ENCODE data around the gene KCNAB1.

Gene KCNAB1

DNA sequence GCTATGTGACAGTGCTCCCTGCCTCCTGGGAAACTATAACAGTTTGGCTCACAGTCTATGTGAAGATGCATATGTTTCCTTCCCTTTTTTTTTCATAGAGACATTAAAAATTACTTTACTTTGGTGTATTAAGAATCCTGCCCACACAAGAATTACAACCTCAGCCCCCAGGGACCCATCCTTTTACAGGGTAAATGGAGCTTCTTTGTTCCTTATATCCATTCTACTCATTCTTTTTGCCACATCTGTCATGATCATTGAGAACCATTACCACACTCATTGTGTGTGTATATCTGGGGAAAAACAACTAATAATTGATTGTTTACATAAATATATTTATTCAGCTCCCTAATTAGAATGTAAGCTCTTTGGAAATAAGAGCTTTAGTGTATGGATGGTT is 277.2 kb downstream of the KCNAB1 start:
- DNase-seq (ENCODE audit: low read depth in 1 of 2, low spot score in 1 of 2): no peak

DNA sequence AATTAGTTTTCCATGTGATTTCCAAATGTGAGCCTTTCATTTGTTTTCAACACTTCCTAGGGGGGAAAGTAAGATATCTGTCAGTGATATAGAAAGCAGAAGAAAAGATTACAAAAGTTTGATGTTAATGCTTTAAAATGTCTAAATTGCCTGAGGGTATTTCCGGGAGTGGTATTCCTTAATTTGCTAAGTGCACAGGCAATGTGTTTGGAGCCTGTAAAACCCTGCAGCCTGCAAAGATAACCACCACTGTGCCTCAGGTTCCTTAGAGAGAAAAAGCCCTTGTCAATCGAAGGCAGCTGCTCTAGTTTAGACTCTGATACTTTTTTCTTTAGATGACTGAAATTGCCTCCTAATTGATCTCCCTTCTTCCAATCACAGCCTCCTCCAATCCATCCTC is 279.7 kb downstream of the KCNAB1 start:
- DNase-seq (ENCODE audit: low read depth in 1 of 2, low spot score in 1 of 2): no peak

DNA sequence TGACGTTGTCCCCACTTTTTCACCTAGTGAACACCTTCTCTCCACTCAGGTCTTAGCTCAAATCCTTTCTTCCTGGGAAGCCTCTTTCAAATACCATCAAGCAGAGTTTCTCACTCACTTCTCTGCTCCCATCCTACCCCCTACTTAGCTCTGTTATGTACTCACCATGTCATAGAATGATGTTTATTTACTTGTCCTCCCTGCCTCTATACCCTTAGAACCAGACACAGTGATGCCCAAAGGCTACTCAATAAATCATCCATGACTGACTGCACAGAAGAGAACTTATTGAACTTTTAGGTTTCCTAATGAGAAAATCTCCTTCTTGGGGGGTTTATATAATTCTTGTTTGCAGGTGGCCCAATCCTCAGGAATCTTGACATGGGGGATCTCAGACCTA is 280.4 kb downstream of the KCNAB1 start:
- DNase-seq (ENCODE audit: low read depth in 1 of 2, low spot score in 1 of 2): no peak

DNA sequence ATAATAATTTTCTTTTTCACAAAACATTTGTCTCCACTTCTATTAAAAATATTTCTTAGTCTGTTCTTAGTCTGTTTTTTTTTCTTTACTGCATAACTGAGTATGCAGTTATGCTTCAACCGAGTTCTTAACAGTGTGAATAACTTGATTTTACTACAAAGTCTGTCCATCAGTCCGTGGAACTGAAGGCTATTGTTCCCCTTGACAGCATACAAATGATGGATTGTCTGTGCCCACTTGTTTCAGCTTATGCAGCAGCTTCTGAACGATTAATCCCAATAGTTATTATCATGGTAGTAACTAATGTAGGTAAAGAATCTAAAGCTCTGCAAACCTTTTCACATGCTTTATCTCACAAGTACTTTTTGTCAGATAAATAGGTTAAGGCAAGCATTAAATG is 283.8 kb downstream of the KCNAB1 start:
- no peak for DNase-seq (ENCODE audit: low read depth in 1 of 2, low spot score in 1 of 2)

DNA sequence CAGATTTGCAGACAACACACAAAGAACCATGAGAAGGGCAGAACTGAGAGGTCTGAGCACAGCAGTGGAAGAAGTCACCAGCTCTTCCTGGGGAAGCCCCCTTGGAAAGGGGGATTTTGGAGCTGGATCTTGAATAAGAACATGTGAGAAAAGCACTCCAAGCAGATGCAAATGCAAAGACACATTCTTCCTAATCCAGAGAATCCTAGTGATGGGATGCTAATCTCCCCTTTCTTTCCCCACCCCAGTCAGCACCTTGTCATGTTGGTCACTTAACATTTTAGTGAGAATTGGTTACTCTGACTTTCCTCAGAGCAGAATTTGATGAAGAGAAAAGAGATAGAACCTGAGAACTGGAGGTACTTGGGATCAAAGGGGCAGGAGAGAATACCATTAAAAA is 286.0 kb downstream of the KCNAB1 start:
- no peak for DNase-seq (ENCODE audit: low read depth in 1 of 2, low spot score in 1 of 2)

DNA sequence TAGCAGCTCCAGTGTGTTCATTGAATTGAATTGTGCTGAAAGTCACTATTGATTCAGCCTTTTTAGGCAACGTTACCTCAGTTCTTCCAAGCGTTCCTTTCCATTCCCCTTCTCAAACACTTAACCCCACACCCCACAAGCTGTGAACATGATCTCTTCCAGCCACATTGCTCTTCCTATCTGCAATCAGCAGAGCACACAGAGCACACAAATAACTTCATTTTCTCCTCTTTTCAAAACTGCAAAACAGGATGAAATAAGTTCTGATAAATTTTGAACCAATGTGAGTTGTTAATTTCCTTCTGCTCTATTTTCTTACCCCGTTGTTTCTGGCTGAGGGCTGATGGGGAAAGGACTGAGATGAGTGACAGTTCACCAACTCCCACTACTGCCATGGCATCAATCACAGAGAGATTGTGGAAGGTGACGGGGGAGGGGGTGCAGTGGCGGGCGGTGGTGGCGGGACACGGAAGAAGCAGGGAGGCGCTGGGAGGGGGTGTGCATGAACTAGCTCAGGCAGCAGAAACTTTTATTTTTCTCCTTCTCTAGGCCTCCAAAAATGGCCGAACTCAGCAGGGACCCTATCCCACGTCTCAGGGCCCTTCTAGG is 287.3 kb downstream of the KCNAB1 start:
- no peak for DNase-seq (ENCODE audit: low read depth in 1 of 2, low spot score in 1 of 2)

DNA sequence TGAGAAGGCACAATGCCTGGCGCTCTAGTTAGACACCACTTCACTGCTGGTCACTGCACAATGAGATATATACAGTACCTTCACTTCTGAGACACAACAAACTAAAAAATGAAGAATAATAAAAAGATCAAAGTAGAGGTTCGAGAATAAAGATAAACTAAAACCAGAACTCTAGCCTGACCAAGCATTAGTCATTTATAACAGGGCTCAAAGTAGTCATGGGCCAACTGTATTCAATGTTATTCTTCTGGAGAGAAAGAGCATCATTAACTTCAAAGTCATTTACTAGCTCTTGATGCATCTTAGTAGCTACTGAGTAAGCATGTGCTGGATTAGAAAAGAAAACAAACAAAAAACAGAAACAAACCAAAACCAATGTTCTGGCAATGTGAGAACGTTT is 289.3 kb downstream of the KCNAB1 start:
- DNase-seq (ENCODE audit: low read depth in 1 of 2, low spot score in 1 of 2): no peak

DNA sequence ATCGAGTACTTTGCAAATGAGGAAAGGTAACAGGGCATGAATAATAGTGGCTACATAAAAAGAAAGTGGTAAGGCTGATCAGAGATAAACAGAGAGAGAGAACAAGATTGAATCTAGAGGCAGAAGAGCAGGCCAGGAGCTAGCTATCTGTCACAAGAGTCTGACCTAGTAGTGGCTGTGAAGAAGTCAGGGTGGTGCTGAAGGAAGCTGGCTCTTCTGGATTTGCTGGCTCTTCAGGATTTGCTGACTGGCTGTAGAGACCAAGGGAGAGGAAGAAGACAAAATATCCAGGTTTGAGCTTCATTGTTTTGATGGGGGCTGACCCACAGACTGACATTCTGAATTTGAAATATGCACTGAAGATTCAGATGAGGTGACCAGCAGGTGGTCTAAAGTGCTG is 292.2 kb downstream of the KCNAB1 start:
- DNase-seq (ENCODE audit: low read depth in 1 of 2, low spot score in 1 of 2): no peak

DNA sequence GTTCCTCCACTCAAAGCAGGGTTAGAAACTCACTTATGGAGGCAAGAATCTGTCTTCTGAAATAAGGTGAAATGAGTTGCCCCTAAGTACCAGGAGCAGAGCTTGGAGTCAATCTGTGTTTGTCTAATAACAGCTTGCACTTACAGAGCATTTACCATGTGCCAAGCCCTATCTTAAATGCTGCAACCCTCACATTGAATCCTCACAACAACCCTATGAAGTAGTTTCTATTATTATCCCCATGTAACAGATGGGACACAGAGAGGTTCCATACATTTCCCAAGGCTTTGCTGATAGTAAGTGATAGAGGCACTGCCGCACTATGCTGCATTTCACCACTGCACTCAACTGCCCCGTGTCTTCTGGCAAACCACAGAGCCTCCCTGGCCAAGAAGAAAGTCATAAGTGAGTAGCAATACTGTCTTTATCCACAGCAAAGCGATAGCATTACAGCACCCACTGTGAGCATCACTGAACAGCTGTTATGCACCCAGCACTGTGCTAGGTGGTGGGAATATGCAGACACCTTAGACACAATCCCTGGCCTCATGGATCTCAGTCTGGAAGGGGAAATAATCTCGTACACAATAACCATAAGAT is 293.0 kb downstream of the KCNAB1 start:
- no peak for DNase-seq (ENCODE audit: low read depth in 1 of 2, low spot score in 1 of 2)

DNA sequence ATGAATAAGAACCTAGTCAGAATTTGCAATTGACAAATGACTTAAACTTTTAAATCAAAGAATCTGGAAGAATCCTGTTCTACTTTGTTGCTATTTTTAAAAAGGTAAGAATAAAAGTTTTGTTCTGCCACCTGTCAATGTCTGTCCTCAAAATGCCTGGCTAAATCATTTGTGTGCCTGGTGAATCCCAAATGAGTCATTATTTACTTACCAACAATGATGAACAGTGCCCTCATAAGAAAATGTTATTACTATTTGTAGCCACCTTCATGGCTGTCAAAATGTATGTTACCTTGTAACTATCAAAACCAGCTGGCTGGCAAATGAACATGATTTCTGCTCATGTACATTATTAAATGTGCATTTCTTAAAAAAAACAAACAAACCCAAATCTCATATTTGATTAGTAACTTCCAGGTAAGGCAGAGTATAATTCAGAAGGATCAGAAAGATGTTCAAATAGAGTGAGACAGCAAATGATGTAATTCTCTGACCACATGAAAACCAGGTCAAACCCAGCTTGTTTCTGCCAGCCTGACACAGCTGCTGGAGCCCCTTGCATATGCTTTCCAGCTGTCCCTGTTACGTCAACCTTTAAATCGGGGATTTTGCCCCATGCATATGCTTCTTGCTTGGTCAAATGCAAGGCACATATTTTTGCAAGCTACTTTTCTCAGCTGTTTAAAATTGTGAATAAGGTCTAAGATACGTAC is 296.6 kb downstream of the KCNAB1 start:
- no peak for DNase-seq (ENCODE audit: low read depth in 1 of 2, low spot score in 1 of 2)

DNA sequence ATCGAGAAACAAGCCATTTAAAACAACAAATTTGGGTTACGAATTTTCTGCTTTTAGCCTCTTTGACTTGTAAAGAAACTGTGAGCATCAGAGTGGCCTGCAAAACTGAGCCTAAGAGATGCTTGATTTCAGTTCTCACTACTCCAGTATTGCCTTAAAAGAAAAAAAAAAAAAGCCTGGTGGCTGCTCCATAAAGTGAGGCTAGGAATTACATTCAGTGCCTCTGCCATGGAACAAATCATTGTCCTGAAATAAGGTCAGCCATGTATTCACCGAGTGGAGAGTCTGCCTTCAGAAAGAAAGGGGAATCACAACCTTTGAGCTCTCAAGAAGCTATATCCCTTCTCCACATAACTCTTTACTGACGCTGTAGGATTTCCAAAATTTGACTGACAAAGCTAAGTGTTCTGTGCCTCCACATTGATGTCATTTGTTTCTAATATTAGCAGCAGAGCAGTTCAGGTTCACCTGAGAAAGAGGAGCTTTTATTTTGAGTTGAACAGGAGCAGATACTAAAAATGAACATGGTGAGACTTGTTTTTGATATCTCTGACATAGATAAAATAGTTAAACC is 297.3 kb downstream of the KCNAB1 start:
- no peak for DNase-seq (ENCODE audit: low read depth in 1 of 2, low spot score in 1 of 2)

DNA sequence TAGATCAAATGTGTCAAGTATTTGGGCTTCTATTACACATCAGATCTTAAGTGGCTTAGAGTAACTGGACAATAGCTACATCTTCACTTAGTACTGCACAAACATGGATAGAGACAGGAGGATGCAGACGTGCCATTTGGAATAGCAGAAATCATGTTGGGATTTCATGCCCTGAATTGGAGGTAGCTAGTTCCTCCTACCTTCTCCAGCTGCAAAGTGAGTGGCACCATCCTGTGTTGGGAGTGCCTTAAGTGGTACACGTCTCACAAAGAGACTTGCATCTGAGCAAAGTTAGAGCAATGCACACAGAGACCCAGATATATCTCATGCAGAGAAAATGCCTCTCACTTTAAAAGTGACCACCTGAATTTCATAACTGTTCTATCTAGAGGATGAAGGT is 298.1 kb downstream of the KCNAB1 start:
- no peak for DNase-seq (ENCODE audit: low read depth in 1 of 2, low spot score in 1 of 2)

DNA sequence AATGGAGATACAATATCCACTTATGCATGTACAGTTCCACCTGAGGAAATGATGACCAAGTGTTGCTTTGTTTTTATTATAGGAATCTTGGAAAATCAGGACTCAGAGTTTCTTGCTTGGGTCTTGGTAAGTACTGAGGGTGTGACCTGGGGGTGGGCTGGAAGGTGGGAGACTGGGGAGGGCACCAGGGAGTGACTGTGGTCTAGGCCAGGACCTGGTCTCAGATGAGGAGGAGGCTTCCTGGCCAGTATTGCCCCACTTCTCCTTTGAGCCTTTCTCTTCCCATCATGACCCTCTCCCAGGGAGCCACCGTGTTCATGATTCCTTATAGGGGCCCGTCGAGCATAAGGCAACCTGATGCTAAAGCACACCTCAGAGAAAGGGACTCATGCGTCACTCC is 301.2 kb downstream of the KCNAB1 start:
- no peak for DNase-seq (ENCODE audit: low read depth in 1 of 2, low spot score in 1 of 2)

DNA sequence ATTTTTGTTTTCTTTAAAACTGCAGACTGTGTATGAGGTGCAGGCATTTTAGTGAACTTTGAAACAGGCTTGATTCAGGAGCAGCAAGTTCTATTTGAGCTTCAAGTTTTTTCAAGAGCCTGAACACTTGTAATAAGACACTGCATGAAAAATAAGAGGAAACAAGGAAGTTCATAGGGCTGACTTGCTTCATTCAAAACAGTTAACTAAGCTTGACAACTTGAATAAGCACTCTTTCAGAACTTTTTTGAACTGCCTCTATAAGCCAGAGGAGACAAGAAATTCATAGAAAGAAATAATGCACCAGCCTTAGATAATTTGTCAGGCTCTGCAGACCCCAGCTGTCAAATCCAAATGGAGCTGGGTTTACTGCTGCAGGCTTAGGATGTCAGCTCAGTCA is 304.4 kb downstream of the KCNAB1 start:
- DNase-seq (ENCODE audit: low read depth in 1 of 2, low spot score in 1 of 2): no peak

DNA sequence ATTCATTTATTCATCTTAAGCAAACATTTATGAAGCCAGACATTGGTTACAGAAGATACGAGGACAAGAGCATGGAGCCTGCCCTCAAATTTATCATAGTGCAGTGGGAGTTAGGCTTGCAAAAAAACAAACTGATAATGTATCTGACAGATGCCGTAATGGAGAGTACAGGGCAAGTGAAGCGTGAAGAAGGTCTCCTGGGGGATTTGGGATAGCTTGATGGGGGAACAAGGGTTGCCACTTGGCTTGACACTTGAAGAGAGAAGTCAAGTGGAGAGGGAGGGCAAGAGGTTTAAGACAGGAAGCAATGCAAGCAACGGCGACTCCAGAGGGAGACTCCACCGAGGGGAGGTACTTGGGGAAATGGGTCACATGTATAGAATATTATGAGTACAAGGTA is 305.3 kb downstream of the KCNAB1 start:
- no peak for DNase-seq (ENCODE audit: low read depth in 1 of 2, low spot score in 1 of 2)

DNA sequence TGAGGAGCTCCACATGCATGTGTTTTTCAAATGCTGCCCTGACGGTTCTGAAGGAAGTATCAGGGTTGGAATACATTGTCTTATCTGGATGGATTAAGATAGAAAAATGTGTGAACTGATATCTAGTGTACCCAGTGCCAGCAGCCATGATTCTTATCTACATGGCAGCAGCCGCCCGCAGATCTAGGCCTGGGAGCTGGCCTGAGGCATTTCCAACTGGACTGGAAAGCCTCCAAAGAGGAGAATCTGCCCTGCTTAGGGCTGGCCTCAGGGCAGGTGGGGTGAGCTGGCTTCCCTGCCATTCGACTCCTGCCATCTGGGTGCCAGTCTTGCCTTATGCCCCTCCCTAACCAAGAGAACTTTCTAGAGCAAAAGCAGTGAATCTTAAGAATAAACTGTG is 308.7 kb downstream of the KCNAB1 start:
- DNase-seq (ENCODE audit: low read depth in 1 of 2, low spot score in 1 of 2): no peak

DNA sequence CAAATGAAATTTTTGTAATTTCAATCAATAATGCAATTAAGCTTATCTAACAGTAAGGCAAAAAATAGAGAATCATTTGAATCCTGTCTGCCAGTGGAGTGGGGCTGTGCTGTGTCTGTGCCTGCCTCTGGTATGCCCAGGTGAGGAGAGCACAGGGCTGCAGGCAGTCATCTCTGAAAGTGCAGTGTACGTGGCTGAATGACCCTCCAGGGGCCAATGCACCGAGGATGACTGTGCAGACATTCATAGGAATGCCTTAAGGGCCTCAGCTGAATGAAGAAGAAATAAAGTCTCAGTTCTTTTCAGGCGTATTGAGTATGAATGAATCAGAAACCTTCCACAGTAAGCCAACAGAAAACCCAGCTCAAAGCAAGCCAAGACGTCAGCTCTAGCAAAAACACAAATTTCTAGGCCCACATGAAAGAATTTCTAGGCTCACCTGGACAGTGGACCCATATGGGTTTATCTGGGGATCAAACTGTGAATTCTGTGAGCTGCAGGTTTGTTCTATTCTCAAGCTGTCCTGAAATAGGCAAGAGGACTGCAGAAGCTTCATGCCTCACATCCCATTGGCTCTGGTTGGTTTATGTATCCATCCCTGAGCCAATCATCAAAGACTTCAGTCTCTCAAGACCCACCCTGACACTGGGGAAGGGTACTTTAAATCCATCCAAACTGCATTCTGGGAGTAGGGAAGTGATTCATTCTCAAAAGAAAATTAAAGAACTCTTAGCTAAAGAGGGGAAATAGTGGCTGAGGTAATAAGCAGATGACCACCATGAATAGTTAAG is 311.2 kb downstream of the KCNAB1 start:
- DNase-seq (ENCODE audit: low read depth in 1 of 2, low spot score in 1 of 2): no peak

DNA sequence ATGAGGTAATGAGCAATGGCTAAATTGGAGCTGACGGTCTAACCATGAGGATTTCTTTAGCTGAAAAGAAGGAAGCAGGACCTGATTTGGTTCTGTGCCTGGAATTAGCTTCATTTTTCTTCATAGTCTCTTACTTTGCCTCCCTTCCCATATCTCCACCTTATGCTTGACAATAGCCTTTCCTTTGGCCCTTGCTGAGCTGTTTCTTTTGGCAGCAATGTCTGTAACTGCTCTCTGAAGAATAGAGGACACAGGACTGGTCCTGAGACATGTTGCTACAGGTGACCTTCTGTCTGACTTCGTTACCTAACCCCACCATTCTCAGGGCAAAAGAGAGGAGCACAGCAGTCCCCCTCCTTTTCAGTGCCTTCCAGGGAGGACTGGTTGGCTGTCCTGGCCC is 312.2 kb downstream of the KCNAB1 start:
- no peak for DNase-seq (ENCODE audit: low read depth in 1 of 2, low spot score in 1 of 2)

DNA sequence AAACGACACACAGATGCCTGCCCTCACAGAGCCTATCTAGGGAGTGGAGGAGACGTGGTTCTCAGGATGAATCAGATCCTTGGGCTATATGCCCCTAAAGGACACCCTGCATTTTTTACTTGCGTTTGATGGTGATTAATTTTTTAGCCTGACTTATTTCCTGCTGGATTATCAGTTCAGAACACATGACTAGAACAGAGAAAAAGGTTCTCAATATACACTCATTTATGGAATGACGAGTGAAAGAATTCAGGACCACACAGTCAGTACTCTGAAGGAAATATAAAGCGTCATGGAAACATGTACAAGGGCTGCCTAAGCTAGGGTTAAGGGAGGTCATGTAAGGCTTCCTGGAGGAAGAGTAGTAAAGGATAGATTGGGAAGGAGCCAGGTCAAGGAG is 312.8 kb downstream of the KCNAB1 start:
- no peak for DNase-seq (ENCODE audit: low read depth in 1 of 2, low spot score in 1 of 2)

DNA sequence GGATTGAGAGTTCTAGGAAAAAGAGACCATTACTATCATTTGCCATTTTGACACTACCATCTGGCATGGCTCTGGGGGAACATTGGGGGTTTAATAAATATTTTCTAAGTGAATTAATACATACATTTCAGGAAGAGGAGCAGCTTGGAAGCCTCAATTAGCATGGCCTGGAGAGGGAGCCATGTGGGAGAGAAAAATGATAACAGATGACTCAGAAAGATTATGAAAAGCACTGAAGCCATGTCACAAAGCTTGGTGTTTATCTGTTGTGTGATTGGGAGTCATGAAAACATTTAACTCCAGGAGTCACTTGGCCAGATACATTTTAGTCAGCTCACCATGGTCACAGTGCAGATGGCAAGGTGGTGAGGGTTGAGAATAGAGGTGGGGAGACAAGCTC is 313.5 kb downstream of the KCNAB1 start:
- DNase-seq (ENCODE audit: low read depth in 1 of 2, low spot score in 1 of 2): no peak

DNA sequence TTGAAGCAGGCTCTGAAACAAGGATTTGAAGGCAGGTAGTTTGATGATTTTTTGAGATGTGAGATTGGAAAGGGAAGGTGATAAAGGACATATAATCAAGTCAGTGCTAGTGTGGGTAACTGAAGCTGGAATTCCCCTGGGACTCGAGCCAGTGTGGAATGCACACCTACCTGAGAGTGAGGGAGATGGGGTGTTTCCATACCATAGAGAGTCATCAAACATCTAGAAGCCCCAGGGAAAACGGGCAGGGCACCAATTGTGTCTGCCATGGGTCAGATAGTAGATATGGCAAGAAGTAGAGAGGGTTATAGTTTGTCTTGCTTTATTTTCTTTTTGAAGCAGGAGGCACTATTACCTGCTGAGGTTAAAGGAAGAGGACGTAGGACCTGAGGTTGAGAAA is 314.5 kb downstream of the KCNAB1 start:
- no peak for DNase-seq (ENCODE audit: low read depth in 1 of 2, low spot score in 1 of 2)

DNA sequence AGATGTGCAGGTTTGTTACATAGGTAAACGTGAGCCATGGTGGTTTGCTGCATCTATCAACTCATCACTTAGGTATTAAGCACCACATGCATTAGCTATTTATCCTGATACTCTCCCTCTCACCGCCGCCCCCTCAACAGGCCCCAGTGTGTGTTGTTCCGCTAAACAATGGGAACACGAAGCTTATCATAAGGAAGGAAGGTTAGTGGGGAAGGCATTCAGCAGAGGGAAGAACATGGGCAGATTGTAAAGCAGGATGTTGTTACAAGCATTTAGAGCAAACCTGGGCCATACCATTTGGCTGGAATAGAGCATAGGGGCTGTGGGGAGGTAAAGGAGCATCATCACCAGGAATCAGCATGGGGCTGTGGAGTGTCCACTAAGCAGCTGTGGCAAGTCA is 322.7 kb downstream of the KCNAB1 start:
- no peak for DNase-seq (ENCODE audit: low read depth in 1 of 2, low spot score in 1 of 2)
